Endothelial cell of umbilical vein (primary cell): ENCODE data around the gene CD164L2. TPM values are rescaled to one million over a fixed set of nuclear protein-coding genes. Genes with fewer than 3 reads are reported as not detected.

Experiments
- BruUV-seq: library from RNA; stranded (reverse); fragments of 400-500 nt; replicated peaks from 2 replicates; lab custom pipeline; 2021; lab: Mats Ljungman, UMichigan
- CTCF ChIA-PET: fragments of 300-600, 350-600 bp; sonication (Branson Sonifier 250); formaldehyde crosslinking; loops from one replicate; lab custom pipeline; 2021; ENCODE audit warnings: antibody characterized with exemption, inconsistent platforms; lab: Charles Lee
- POLR2A ChIA-PET: fragments of 300-600, 350-600 bp; sonication (Branson Sonifier 250); formaldehyde crosslinking; loops from one replicate; lab custom pipeline; 2021; ENCODE audit warnings: antibody characterized with exemption, inconsistent platforms; lab: Charles Lee
- DNase-seq: peaks from one replicate; pipeline ENCODE4 v3.0.0-alpha.2; 2011; ENCODE audit warnings: low read depth, low spot score
- FAIRE-seq: peaks from 2 replicates; lab custom pipeline; 2011; peaks lifted over from hg19 to GRCh38; lab: Jason Lieb, UNC
- H2AFZ ChIP-seq: 2 replicates; pipeline ENCODE4 v1.6.0; 2012; ENCODE audit warnings: low read depth, low read length, control low read depth, inconsistent platforms
- H3K27ac ChIP-seq: 2 replicates; pipeline ENCODE4 v1.5.1; 2011; ENCODE audit warnings: low read depth, mild to moderate bottlenecking, control low read depth, low read length, moderate library complexity; ENCODE audit not compliant: insufficient read depth
- H3K27me3 ChIP-seq, 2 experiments: 2 replicates each; pipeline versions ENCODE4 v1.6.0 to v1.6.1; 2011; ENCODE audit warnings: low read length in 2 of 2, mixed read lengths in 1 of 2; ENCODE audit not compliant: control insufficient read depth in 2 of 2, insufficient read depth in 2 of 2
- H3K36me3 ChIP-seq, 2 experiments: 2 replicates in 1 of 2; 3 replicates in 1 of 2; pipeline ENCODE4 v1.5.1; 2011; ENCODE audit warnings: low read length in 2 of 2, mild to moderate bottlenecking in 1 of 2, moderate library complexity in 1 of 2; ENCODE audit not compliant: control insufficient read depth in 2 of 2, insufficient read depth in 2 of 2; ENCODE audit errors: extremely low read depth in 1 of 2
- H3K4me1 ChIP-seq: 3 replicates; pipeline ENCODE4 v1.5.1; 2011; ENCODE audit warnings: mild to moderate bottlenecking, low read length; ENCODE audit not compliant: control insufficient read depth, insufficient read depth; ENCODE audit errors: extremely low read depth
- H3K4me2 ChIP-seq: 2 replicates; pipeline ENCODE4 v1.6.1; 2011; ENCODE audit warnings: low read length, control low read depth, mixed read lengths; ENCODE audit not compliant: insufficient read depth
- H3K4me3 ChIP-seq, 3 experiments: fragments of 200-600 bp in 1 of 3; sonication (generic), shearing (Covaris generic) in 1 of 3; replicated peaks in 1 of 3; 2 replicates each; pipeline ENCODE4 v1.5.1; 2011 to 2016; ENCODE audit warnings: control low read depth in 3 of 3, low read length in 3 of 3, mild to moderate bottlenecking in 2 of 3, inconsistent platforms in 1 of 3, low read depth in 1 of 3, moderate library complexity in 1 of 3; ENCODE audit not compliant: insufficient read depth in 1 of 3
- H3K79me2 ChIP-seq: 2 replicates; pipeline ENCODE4 v1.6.0; 2012; ENCODE audit warnings: low read length, inconsistent platforms; ENCODE audit not compliant: control insufficient read depth, insufficient read depth
- H3K9ac ChIP-seq: replicated peaks from 2 replicates; pipeline ENCODE3; 2011; ENCODE audit warnings: low read length, control low read depth; ENCODE audit not compliant: insufficient read depth; ENCODE audit errors: extremely low read depth
- H3K9me1 ChIP-seq: replicated peaks from 3 replicates; pipeline ENCODE4 v1.6.0; 2011; ENCODE audit warnings: mild to moderate bottlenecking, low read length; ENCODE audit not compliant: control insufficient read depth, insufficient read depth; ENCODE audit errors: extremely low read depth
- H3K9me3 ChIP-seq: replicated peaks from 2 replicates; pipeline ENCODE4 v1.5.1; 2012; ENCODE audit warnings: low read length, inconsistent platforms; ENCODE audit not compliant: control insufficient read depth, insufficient read depth
- H4K20me1 ChIP-seq: replicated peaks from 2 replicates; pipeline ENCODE3; 2011; ENCODE audit warnings: mild to moderate bottlenecking, low read length; ENCODE audit not compliant: control insufficient read depth, insufficient read depth; ENCODE audit errors: extremely low read depth
- EZH2 ChIP-seq: IDR thresholded peaks from 2 replicates; pipeline ENCODE4 v1.6.1; 2012; ENCODE audit warnings: borderline replicate concordance, low read depth, mild to moderate bottlenecking, moderate library complexity, low read length, inconsistent platforms; ENCODE audit not compliant: severe bottlenecking
- FOS ChIP-seq: IDR thresholded peaks from 2 replicates; pipeline ENCODE4 v1.6.1; 2011; ENCODE audit warnings: mild to moderate bottlenecking, low read length, moderate library complexity, borderline replicate concordance; ENCODE audit not compliant: insufficient read depth
- GATA2 ChIP-seq: IDR thresholded peaks from 2 replicates; pipeline ENCODE4 v1.7.0; 2011; ENCODE audit warnings: low read depth, mild to moderate bottlenecking, moderate library complexity, mixed read lengths, low read length; ENCODE audit not compliant: insufficient read length, insufficient read depth
- JUN ChIP-seq: IDR thresholded peaks from 2 replicates; pipeline ENCODE4 v1.6.1; 2011; ENCODE audit warnings: borderline replicate concordance, low read depth; ENCODE audit not compliant: insufficient read length, insufficient read depth
- MYC ChIP-seq: IDR thresholded peaks from one replicate; pipeline ENCODE4 v1.6.1; 2011; ENCODE audit warnings: mild to moderate bottlenecking, low read depth, low read length
- POLR2A ChIP-seq: IDR thresholded peaks from 2 replicates; pipeline ENCODE4 v1.6.1; 2012; ENCODE audit warnings: low read depth, mild to moderate bottlenecking, control low read depth, low read length
- POLR2AphosphoS5 ChIP-seq: IDR thresholded peaks from 2 replicates; pipeline ENCODE4 v1.6.1; 2012; ENCODE audit warnings: low read depth, mild to moderate bottlenecking, control low read depth, low read length, moderate library complexity; ENCODE audit not compliant: insufficient read depth
- dilution Hi-C: fragments of 300-500 bp; cut with MboI; formaldehyde crosslinking; loops from one replicate; pipeline ENCODE4 v1.15.0; 2019; ENCODE audit warnings: low sequenced_read_pairs; ENCODE audit not compliant: extremely low pct_ligation_motif_present
- intact Hi-C: fragments of 100-400 bp; cut with micrococcal nuclease; formaldehyde crosslinking; loops from one replicate; pipeline ENCODE4 v1.10.0; 2022
- polyA plus RNA-seq, 4 experiments: library from polyadenylated mRNA; depleted of rRNA in 3 of 4; stranded (reverse) in 3 of 4; unstranded in 1 of 4; fragments of >200 nt; gene quantifications; 2 replicates each; pipeline versions ENCODE4 v1.2.1 to v1.2.3, GENCODE V29; 2011 to 2012; ENCODE audit warnings: missing spikeins in 1 of 4
- total RNA-seq: library from RNA; stranded (reverse); gene quantifications from 2 replicates; pipeline ENCODE4 v1.2.3, GENCODE V29; 2021
- TF ChIP-seq, protein P1 (sequence below): IDR thresholded peaks from 2 replicates; pipeline ENCODE4 v1.6.1; 2011; ENCODE audit not compliant: insufficient read depth, insufficient read length
- TF ChIP-seq, protein P2 (sequence below), 2 donors: IDR thresholded peaks; 1 replicate in 1 of 2; 2 replicates in 1 of 2; pipeline ENCODE4 v1.5.1; 2011; ENCODE audit warnings: low read length in 2 of 2, mild to moderate bottlenecking in 2 of 2, moderate library complexity in 2 of 2, control low read depth in 1 of 2, inconsistent platforms in 1 of 2, low read depth in 1 of 2; ENCODE audit not compliant: insufficient read depth in 1 of 2; ENCODE audit errors: extremely low read depth in 1 of 2

The CD164L2 gene
- total and polyA plus RNA-seq, 2 donors (not counting 3 experiments of a cell fraction or from before 2014, with no cell fraction given): not detected

- Histone ChIP-seq H3K79me2 (peaks cover 25% of the 10 kb centered on the region), H3K36me3 (peaks cover 5 to 48% of the 10 kb centered on the region in 2 experiments), H2AFZ (no peak overlapping the region), H3K4me1 (no peaks in the 10 kb centered on the region), H4K20me1 (peaks cover 2% of the 10 kb centered on the region), H3K9me3 (no peaks in the 10 kb centered on the region), H3K4me3 (no peak overlapping the region), H3K9ac (no peak overlapping the region), H3K27me3 (no peaks in the 10 kb centered on the region), H3K9me1 (no peaks in the 10 kb centered on the region), H3K27ac (no peak overlapping the region), H3K4me2 (no peak overlapping the region)
- FAIRE-seq (no peak), DNase-seq (no peak)
- TF ChIP-seq FOS (no peak), EZH2 (no peak), MYC (no peak), JUN (no peak), POLR2AphosphoS5 (no peak), GATA2 (no peak), POLR2A (no peak)
- TF ChIP-seq, protein P1, sequence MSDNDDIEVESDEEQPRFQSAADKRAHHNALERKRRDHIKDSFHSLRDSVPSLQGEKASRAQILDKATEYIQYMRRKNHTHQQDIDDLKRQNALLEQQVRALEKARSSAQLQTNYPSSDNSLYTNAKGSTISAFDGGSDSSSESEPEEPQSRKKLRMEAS: no peak
- TF ChIP-seq, protein P2, sequence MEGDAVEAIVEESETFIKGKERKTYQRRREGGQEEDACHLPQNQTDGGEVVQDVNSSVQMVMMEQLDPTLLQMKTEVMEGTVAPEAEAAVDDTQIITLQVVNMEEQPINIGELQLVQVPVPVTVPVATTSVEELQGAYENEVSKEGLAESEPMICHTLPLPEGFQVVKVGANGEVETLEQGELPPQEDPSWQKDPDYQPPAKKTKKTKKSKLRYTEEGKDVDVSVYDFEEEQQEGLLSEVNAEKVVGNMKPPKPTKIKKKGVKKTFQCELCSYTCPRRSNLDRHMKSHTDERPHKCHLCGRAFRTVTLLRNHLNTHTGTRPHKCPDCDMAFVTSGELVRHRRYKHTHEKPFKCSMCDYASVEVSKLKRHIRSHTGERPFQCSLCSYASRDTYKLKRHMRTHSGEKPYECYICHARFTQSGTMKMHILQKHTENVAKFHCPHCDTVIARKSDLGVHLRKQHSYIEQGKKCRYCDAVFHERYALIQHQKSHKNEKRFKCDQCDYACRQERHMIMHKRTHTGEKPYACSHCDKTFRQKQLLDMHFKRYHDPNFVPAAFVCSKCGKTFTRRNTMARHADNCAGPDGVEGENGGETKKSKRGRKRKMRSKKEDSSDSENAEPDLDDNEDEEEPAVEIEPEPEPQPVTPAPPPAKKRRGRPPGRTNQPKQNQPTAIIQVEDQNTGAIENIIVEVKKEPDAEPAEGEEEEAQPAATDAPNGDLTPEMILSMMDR (IDR thresholded peaks at IDR 0.05; ENCODE audit: extremely low read depth in 1 of 2, insufficient read depth in 1 of 2, low read depth in 1 of 2, low read length in 2 of 2): no peak
- POLR2A ChIA-PET: no interaction called here
- BruUV-seq: no TSS peak
- CTCF ChIA-PET: interaction anchor here (1.2 to 2.5 kb wide), 23 partner anchors 9 to 286 kb away, joined by 3 to 57 read pairs (median 11); partner anchors contain the start of genes MAP3K6 and SYTL1
- dilution Hi-C loops (no loop called here), intact Hi-C loops (loop anchor here (1.0 kb wide), 2 partner anchors 10 to 63 kb away; partner anchors contain the start of gene TMEM222)
These were observed 51.2 kb downstream of the CD164L2 start for GRCh38 chr1:27331922-27332321.
